ENCODE measurements around the gene KIF5C.
A peak's percentile ranks its signal among the peaks of the same experiment; 100 is the strongest.

Gene KIF5C

DNA sequence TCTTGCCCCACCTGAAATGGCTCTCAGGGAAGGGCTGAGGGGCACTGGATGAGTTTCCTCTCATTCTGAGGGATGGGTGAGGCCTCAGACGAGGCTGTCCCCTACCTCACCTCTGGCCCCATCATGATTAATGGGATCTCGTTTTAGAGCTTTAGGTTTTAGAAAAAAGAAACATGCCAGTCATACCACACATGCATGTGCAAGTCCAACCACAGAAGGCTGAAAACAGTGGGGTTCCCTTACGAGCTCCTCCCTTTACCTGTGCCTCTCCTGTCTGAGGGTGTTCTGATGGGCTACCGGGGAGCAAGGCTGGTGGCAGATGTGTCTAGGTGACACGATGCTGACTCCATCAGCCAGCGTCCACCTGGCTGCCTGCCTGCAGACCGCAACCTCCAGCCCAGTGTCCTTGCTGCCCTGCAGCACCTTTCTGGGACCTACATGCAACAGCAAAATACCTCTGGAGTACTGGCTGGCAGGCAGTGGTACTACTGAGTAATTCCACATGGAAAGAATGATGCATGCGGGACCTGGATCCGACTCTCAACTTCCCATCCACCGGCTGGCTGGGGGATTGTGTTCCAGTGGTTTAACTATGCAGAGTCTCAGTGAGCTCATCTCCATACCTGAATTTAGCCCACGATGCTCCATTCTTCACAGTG lies 154.4 kb downstream of the KIF5C start:
- Histone ChIP-seq H3K4ac (ENCODE audit: low read depth in 1 of 2, low read length in 2 of 2) (no peak overlapping the region), H4K8ac (ENCODE audit: low read length) (no peak overlapping the region), H3K18ac (ENCODE audit: low read depth in 1 of 2, low read length in 2 of 2) (no peak overlapping the region), H2BK12ac (ENCODE audit: low read length in 2 of 2) (no peak overlapping the region), H2BK120ac (ENCODE audit: low read depth, low read length) (no peak overlapping the region), H3K4me3 (ENCODE audit: insufficient read depth in 1 of 2, low read depth in 1 of 2, low read length in 2 of 2) (no peak overlapping the region), H2AFZ (ENCODE audit: low read depth, low read length) (no peak overlapping the region), H3K14ac (ENCODE audit: low read length in 2 of 2) (no peak overlapping the region), H3K36me3 (ENCODE audit: control insufficient read depth in 1 of 2, insufficient read depth in 2 of 2, low read depth in 1 of 2, low read length in 2 of 2) (no peaks in the 10 kb centered on the region), H2AK5ac (ENCODE audit: low read length, severe bottlenecking) (no peak overlapping the region), H3K23ac (ENCODE audit: low read length in 2 of 2) (no peak overlapping the region), H3K27ac (ENCODE audit: low read length, poor library complexity, severe bottlenecking) (no peak overlapping the region), H2BK5ac (ENCODE audit: low read depth, low read length, poor library complexity, severe bottlenecking) (no peak overlapping the region), H3K4me2 (ENCODE audit: low read length, poor library complexity, severe bottlenecking) (no peak overlapping the region), H4K91ac (ENCODE audit: low read length) (no peak overlapping the region), H3K9me3 (ENCODE audit: control insufficient read depth, low read length) (no peaks in the 10 kb centered on the region), H3K9ac (ENCODE audit: low read length) (no peak overlapping the region), H3K79me1 (replicated peaks; ENCODE audit: low read length, poor library complexity, severe bottlenecking) (no peaks in the 10 kb centered on the region), H3K27me3 (ENCODE audit: control insufficient read depth in 1 of 2, insufficient read depth in 1 of 2, low read length in 2 of 2) (peaks cover 26 to 85% of the 10 kb centered on the region in 2 experiments), H3K4me1 (ENCODE audit: control insufficient read depth, insufficient read depth, low read depth, low read length) (no peaks in the 10 kb centered on the region), H2BK15ac (ENCODE audit: low read depth, poor library complexity, severe bottlenecking) (no peak overlapping the region)
- WGBS, result 91% methylated on average over 9 of the region's 11 CpGs
- no peak for DNase-seq

DNA sequence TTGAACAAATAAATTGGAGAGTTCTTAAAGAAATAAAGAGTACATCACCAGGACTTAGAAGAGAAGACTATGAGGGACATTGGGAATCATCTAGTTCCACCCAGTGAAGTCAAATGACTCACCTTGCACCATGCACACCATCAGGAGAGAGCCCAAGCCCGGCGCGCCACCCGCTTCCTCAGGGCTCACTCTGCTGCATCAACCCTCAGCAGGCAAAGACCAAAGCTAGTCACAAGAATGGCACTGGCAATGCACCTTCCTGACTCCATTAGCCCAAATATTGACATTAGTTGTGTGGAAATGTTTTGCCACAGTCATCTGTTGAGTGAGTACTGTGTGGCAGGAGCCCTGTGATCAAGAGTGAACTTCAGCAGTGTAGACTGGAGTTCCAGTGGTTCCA lies 156.4 kb downstream of the KIF5C start:
- H3K9ac ChIP-seq (ENCODE audit: low read length), result no peak overlapping the region
- H3K36me3 ChIP-seq (ENCODE audit: control insufficient read depth in 1 of 2, insufficient read depth in 2 of 2, low read depth in 1 of 2, low read length in 2 of 2), result no peaks in the 10 kb centered on the region
- H3K4me3 ChIP-seq (ENCODE audit: insufficient read depth in 1 of 2, low read depth in 1 of 2, low read length in 2 of 2), result no peak overlapping the region
- DNase-seq, result no peak
- no peak overlapping the region for H3K4me2 ChIP-seq (ENCODE audit: low read length, poor library complexity, severe bottlenecking)
- no peaks in the 10 kb centered on the region for H3K79me1 ChIP-seq (replicated peaks; ENCODE audit: low read length, poor library complexity, severe bottlenecking)
- H2BK12ac ChIP-seq (ENCODE audit: low read length in 2 of 2), result no peak overlapping the region
- H3K18ac ChIP-seq (ENCODE audit: low read depth in 1 of 2, low read length in 2 of 2), result no peak overlapping the region
- no peaks in the 10 kb centered on the region for H3K4me1 ChIP-seq (ENCODE audit: control insufficient read depth, insufficient read depth, low read depth, low read length)
- no peak overlapping the region for H3K4ac ChIP-seq (ENCODE audit: low read depth in 1 of 2, low read length in 2 of 2)
- H3K27ac ChIP-seq (ENCODE audit: low read length, poor library complexity, severe bottlenecking), result no peak overlapping the region
- H2BK5ac ChIP-seq (ENCODE audit: low read depth, low read length, poor library complexity, severe bottlenecking), result no peak overlapping the region
- H3K27me3 ChIP-seq (ENCODE audit: control insufficient read depth in 1 of 2, insufficient read depth in 1 of 2, low read length in 2 of 2), result peaks cover 34 to 82% of the 10 kb centered on the region in 2 experiments
- H2BK120ac ChIP-seq (ENCODE audit: low read depth, low read length), result no peak overlapping the region
- WGBS, result 100% methylated on average over 4 of the region's 4 CpGs
- no peak overlapping the region for H4K8ac ChIP-seq (ENCODE audit: low read length)
- no peak overlapping the region for H2AK5ac ChIP-seq (ENCODE audit: low read length, severe bottlenecking)
- no peak overlapping the region for H2AFZ ChIP-seq (ENCODE audit: low read depth, low read length)
- no peak overlapping the region for H3K14ac ChIP-seq (ENCODE audit: low read length in 2 of 2)
- no peak overlapping the region for H4K91ac ChIP-seq (ENCODE audit: low read length)
- H3K23ac ChIP-seq (ENCODE audit: low read length in 2 of 2), result no peak overlapping the region
- no peaks in the 10 kb centered on the region for H3K9me3 ChIP-seq (ENCODE audit: control insufficient read depth, low read length)
- H2BK15ac ChIP-seq (ENCODE audit: low read depth, poor library complexity, severe bottlenecking), result no peak overlapping the region

GRCh38 chr2:149033716-149034115 lies 158.7 kb downstream of the KIF5C start:
- Histone ChIP-seq H2BK5ac (ENCODE audit: low read depth, low read length, poor library complexity, severe bottlenecking) (no peak overlapping the region), H2BK120ac (ENCODE audit: low read depth, low read length) (no peak overlapping the region), H3K4me1 (ENCODE audit: control insufficient read depth, insufficient read depth, low read depth, low read length) (peaks cover 7% of the 10 kb centered on the region), H3K27ac (ENCODE audit: low read length, poor library complexity, severe bottlenecking) (no peak overlapping the region), H4K8ac (ENCODE audit: low read length) (no peak overlapping the region), H3K27me3 (ENCODE audit: control insufficient read depth in 1 of 2, insufficient read depth in 1 of 2, low read length in 2 of 2) (peaks cover 54 to 83% of the 10 kb centered on the region in 2 experiments), H3K4me2 (ENCODE audit: low read length, poor library complexity, severe bottlenecking) (no peak overlapping the region), H2BK15ac (ENCODE audit: low read depth, poor library complexity, severe bottlenecking) (no peak overlapping the region), H2AFZ (ENCODE audit: low read depth, low read length) (no peak overlapping the region), H4K91ac (ENCODE audit: low read length) (no peak overlapping the region), H2BK12ac (ENCODE audit: low read length in 2 of 2) (no peak overlapping the region), H3K9ac (ENCODE audit: low read length) (no peak overlapping the region), H3K18ac (ENCODE audit: low read depth in 1 of 2, low read length in 2 of 2) (no peak overlapping the region), H2AK5ac (ENCODE audit: low read length, severe bottlenecking) (no peak overlapping the region), H3K4me3 (ENCODE audit: insufficient read depth in 1 of 2, low read depth in 1 of 2, low read length in 2 of 2) (no peak overlapping the region), H3K9me3 (ENCODE audit: control insufficient read depth, low read length) (no peaks in the 10 kb centered on the region), H3K14ac (ENCODE audit: low read length in 2 of 2) (peak overlapping the region in 1 of 2 experiments; percentile 39), H3K79me1 (replicated peaks; ENCODE audit: low read length, poor library complexity, severe bottlenecking) (no peaks in the 10 kb centered on the region), H3K4ac (ENCODE audit: low read depth in 1 of 2, low read length in 2 of 2) (no peak overlapping the region), H3K36me3 (ENCODE audit: control insufficient read depth in 1 of 2, insufficient read depth in 2 of 2, low read depth in 1 of 2, low read length in 2 of 2) (no peaks in the 10 kb centered on the region), H3K23ac (ENCODE audit: low read length in 2 of 2) (no peak overlapping the region)
- WGBS, result 91% methylated on average over 8 of the region's 8 CpGs
- DNase-seq, result no peak

DNA sequence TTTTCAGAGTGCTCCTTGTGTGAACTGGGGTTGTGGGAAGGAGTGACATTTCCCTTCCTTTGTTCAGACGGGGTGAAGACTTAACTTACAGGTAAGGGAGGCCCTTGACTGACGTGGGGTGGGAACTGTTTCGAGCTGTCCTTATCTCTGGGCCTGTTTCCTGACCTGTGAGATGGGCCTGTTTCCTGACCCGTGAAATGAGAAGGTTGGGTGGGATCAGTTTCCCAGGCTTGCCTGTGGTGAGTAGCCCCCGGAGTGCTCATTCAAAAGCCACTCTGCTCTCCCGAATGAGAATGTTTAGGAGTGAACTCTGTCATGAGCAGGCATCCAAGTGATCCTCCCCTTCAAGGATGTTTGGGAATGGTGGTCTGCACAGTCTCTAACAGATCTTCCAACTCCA lies 159.4 kb downstream of the KIF5C start:
- Histone ChIP-seq H3K4me2 (ENCODE audit: low read length, poor library complexity, severe bottlenecking) (no peak overlapping the region), H2BK15ac (ENCODE audit: low read depth, poor library complexity, severe bottlenecking) (no peak overlapping the region), H3K18ac (ENCODE audit: low read depth in 1 of 2, low read length in 2 of 2) (no peak overlapping the region), H2BK120ac (ENCODE audit: low read depth, low read length) (no peak overlapping the region), H4K91ac (ENCODE audit: low read length) (no peak overlapping the region), H2BK12ac (ENCODE audit: low read length in 2 of 2) (no peak overlapping the region), H3K79me1 (replicated peaks; ENCODE audit: low read length, poor library complexity, severe bottlenecking) (no peaks in the 10 kb centered on the region), H3K9ac (ENCODE audit: low read length) (no peak overlapping the region), H3K9me3 (ENCODE audit: control insufficient read depth, low read length) (no peaks in the 10 kb centered on the region), H3K36me3 (ENCODE audit: control insufficient read depth in 1 of 2, insufficient read depth in 2 of 2, low read depth in 1 of 2, low read length in 2 of 2) (no peaks in the 10 kb centered on the region), H3K14ac (ENCODE audit: low read length in 2 of 2) (no peak overlapping the region), H2AFZ (ENCODE audit: low read depth, low read length) (no peak overlapping the region), H3K23ac (ENCODE audit: low read length in 2 of 2) (no peak overlapping the region), H3K4me1 (ENCODE audit: control insufficient read depth, insufficient read depth, low read depth, low read length) (peaks cover 12% of the 10 kb centered on the region), H2BK5ac (ENCODE audit: low read depth, low read length, poor library complexity, severe bottlenecking) (no peak overlapping the region), H3K4me3 (ENCODE audit: insufficient read depth in 1 of 2, low read depth in 1 of 2, low read length in 2 of 2) (no peak overlapping the region), H3K27me3 (ENCODE audit: control insufficient read depth in 1 of 2, insufficient read depth in 1 of 2, low read length in 2 of 2) (peaks cover 57 to 83% of the 10 kb centered on the region in 2 experiments), H2AK5ac (ENCODE audit: low read length, severe bottlenecking) (no peak overlapping the region), H3K4ac (ENCODE audit: low read depth in 1 of 2, low read length in 2 of 2) (no peak overlapping the region), H3K27ac (ENCODE audit: low read length, poor library complexity, severe bottlenecking) (no peak overlapping the region), H4K8ac (ENCODE audit: low read length) (no peak overlapping the region)
- WGBS, result 37% methylated on average over 6 of the region's 6 CpGs
- DNase-seq, result no peak

All from mesenchymal stem cell (in vitro differentiated cells and primary cell).